Stomach smooth muscle (tissue), 2 donors: ENCODE measurements around the gene LRRC37B.
"Not testable (repeated sequence)": the region's sequence is repeated elsewhere in the genome, so short reads cannot be mapped to it uniquely, and the experiment has no call there.

Experiments used
- H3K27ac ChIP-seq: one replicate; pipeline ENCODE4 v1.7.0; 2013; ENCODE audit warnings: mild to moderate bottlenecking, low read length, inconsistent platforms
- H3K27me3 ChIP-seq, 2 donors: one replicate each; pipeline ENCODE4 v1.7.0; 2013; ENCODE audit warnings: low read length in 2 of 2; ENCODE audit not compliant: insufficient read depth in 2 of 2, control insufficient read depth in 1 of 2
- H3K36me3 ChIP-seq, 2 donors: one replicate each; pipeline ENCODE4 v1.7.0; 2013; ENCODE audit warnings: low read length in 2 of 2; ENCODE audit not compliant: control insufficient read depth in 2 of 2, insufficient read depth in 2 of 2
- H3K4me1 ChIP-seq: one replicate; pipeline ENCODE4 v1.7.0; 2013; ENCODE audit warnings: low read length; ENCODE audit not compliant: control insufficient read depth, insufficient read depth
- H3K4me3 ChIP-seq, 2 donors: one replicate each; pipeline ENCODE4 v1.7.0; 2013; ENCODE audit warnings: low read length in 2 of 2
- H3K9ac ChIP-seq, 2 donors: one replicate each; pipeline ENCODE4 v1.7.0; 2013; ENCODE audit warnings: low read length in 2 of 2, mild to moderate bottlenecking in 1 of 2
- H3K9me3 ChIP-seq, 2 donors: one replicate each; pipeline ENCODE4 v1.7.0; 2013; ENCODE audit warnings: low read length in 2 of 2; ENCODE audit not compliant: control insufficient read depth in 2 of 2
- donor health status: healthy.
- donor health status: Pancreatic carcinoma.

LRRC37B gene

GRCh38 chr17:32099686-32100085, 92.5 kb downstream of the LRRC37B start:
- H3K4me1 ChIP-seq: peaks cover 7% of the 10 kb centered on the region
- no peaks in the 10 kb centered on the region for H3K9me3 ChIP-seq
- H3K36me3 ChIP-seq: no peaks in the 10 kb centered on the region
- H3K27ac ChIP-seq: no peak overlapping the region
- no peak overlapping the region for H3K9ac ChIP-seq
- H3K4me3 ChIP-seq: no peak overlapping the region
- no peaks in the 10 kb centered on the region for H3K27me3 ChIP-seq

GRCh38 chr17:32100323-32100722, 93.1 kb downstream of the LRRC37B start:
- not testable (repeated sequence) for H3K4me1 ChIP-seq, H3K9me3 ChIP-seq, H3K4me3 ChIP-seq, H3K36me3 ChIP-seq, H3K9ac ChIP-seq, H3K27ac ChIP-seq, H3K27me3 ChIP-seq

- H3K27ac ChIP-seq: no peak overlapping the region
- H3K27me3 ChIP-seq: no peaks in the 10 kb centered on the region
- no peaks in the 10 kb centered on the region for H3K9me3 ChIP-seq
- no peak overlapping the region for H3K9ac ChIP-seq
- no peak overlapping the region for H3K4me3 ChIP-seq
- H3K4me1 ChIP-seq: peaks cover 7% of the 10 kb centered on the region
- H3K36me3 ChIP-seq: no peaks in the 10 kb centered on the region
These were observed 93.9 kb downstream of the LRRC37B start for GRCh38 chr17:32100971-32101631.

GRCh38 chr17:32102172-32102571, 95.0 kb downstream of the LRRC37B start:
- Histone ChIP-seq H3K27ac (no peak overlapping the region), H3K36me3 (no peaks in the 10 kb centered on the region), H3K9ac (no peak overlapping the region), H3K27me3 (no peaks in the 10 kb centered on the region), H3K4me3 (no peak overlapping the region), H3K9me3 (no peaks in the 10 kb centered on the region), H3K4me1 (peaks cover 7% of the 10 kb centered on the region)

- H3K36me3 ChIP-seq: no peaks in the 10 kb centered on the region
- no peaks in the 10 kb centered on the region for H3K9me3 ChIP-seq
- H3K27ac ChIP-seq: no peak overlapping the region
- no peaks in the 10 kb centered on the region for H3K27me3 ChIP-seq
- H3K9ac ChIP-seq: no peak overlapping the region
- H3K4me1 ChIP-seq: peaks cover 7% of the 10 kb centered on the region
- H3K4me3 ChIP-seq: no peak overlapping the region
These were observed 95.5 kb downstream of the LRRC37B start for GRCh38 chr17:32102646-32103186.
